ENCODE measurements around the gene ATP11A. TPM values are rescaled to one million over a fixed set of nuclear protein-coding genes. Genes with fewer than 3 reads are reported as not detected.

The ATP11A gene
- total and polyA plus RNA-seq, 10 of the 15 experiments (the other 5 are each of a cell fraction or from before 2014, with no cell fraction given): 1.4 to 69.6 (median 14.4) TPM

- in situ Hi-C loops (cut with MboI) (no loop called here), intact Hi-C loops (cut with micrococcal nuclease; ENCODE audit: unreplicated experiment) (no loop called here)
- no peak for TF ChIP-seq PKNOX1 (IDR thresholded peaks at IDR 0.05)
- no peak for TF ChIP-seq TAF1 (IDR thresholded peaks at IDR 0.05; ENCODE audit: borderline replicate concordance, low read depth, low read length)
- no peak for TF ChIP-seq ASH2L (IDR thresholded peaks at IDR 0.05; ENCODE audit: borderline replicate concordance, low read depth)
- no peak for TF ChIP-seq EGR1 (IDR thresholded peaks at IDR 0.05; ENCODE audit: borderline replicate concordance in 1 of 2, low read depth in 2 of 2, low read length in 2 of 2)
- no peak for TF ChIP-seq HCFC1 (IDR thresholded peaks at IDR 0.05; ENCODE audit: low read length)
- no peak for TF ChIP-seq CBX3 (IDR thresholded peaks at IDR 0.05; ENCODE audit: borderline replicate concordance, low read depth)
- TF ChIP-seq GATAD2B (conservative IDR thresholded peaks at IDR 0.05; ENCODE audit: low read depth): no peak
- no peak for TF ChIP-seq ZBED1 (IDR thresholded peaks at IDR 0.05; ENCODE audit: borderline replicate concordance)
- no peak for TF ChIP-seq ZNF592 (IDR thresholded peaks at IDR 0.05)
- TF ChIP-seq ATF7 (IDR thresholded peaks at IDR 0.05; ENCODE audit: low read depth): no peak
- no peak for TF ChIP-seq JUNB (IDR thresholded peaks at IDR 0.05)
- H4K20me1 ChIP-seq (ENCODE audit: control insufficient read depth, insufficient read depth): no peaks in the 10 kb centered on the region
- over 99% methylated on average over 28 of the region's 34 CpGs for WGBS (ENCODE audit: insufficient coverage, insufficient replicate concordance, low lambda C conversion rate, missing lambda C conversion rate)
- no TSS peak for BruUV-seq (replicated peaks)
- peaks cover 2 to 3% of the 10 kb centered on the region in 2 experiments; a peak in 3 of 4 replicates for H3K36me3 ChIP-seq (ENCODE audit: control insufficient read depth in 2 of 2, insufficient read depth in 2 of 2, low read length in 1 of 2)
- H3K27me3 ChIP-seq (replicated peaks in 1 of 2; ENCODE audit: control insufficient read depth in 2 of 2, insufficient read depth in 2 of 2, low read length in 1 of 2): no peaks in the 10 kb centered on the region
- FAIRE-seq: no peak
- no peak overlapping the region for H3K27ac ChIP-seq (ENCODE audit: control insufficient read depth, insufficient read depth)
- H3K79me2 ChIP-seq (ENCODE audit: control insufficient read depth, insufficient read depth, low read length): no peaks in the 10 kb centered on the region
- ChIA-PET POLR2A (no interaction called here), RAD21 (ENCODE audit: unreplicated experiment) (no interaction called here), CTCF (no interaction called here), SMC1A (ENCODE audit: uncharacterized antibody, unreplicated experiment) (no interaction called here)
- no peak for DNase-seq (ENCODE audit: low read depth, low spot score)
- no peaks in the 10 kb centered on the region for H3K4me1 ChIP-seq (ENCODE audit: control insufficient read depth, insufficient read depth, low read length)
- H3K9ac ChIP-seq (ENCODE audit: control insufficient read depth, insufficient read depth, low read length): no peak overlapping the region
- no peak overlapping the region for H2AFZ ChIP-seq (ENCODE audit: control insufficient read depth, low read depth, low read length)
- no peaks in the 10 kb centered on the region for H3K9me3 ChIP-seq (replicated peaks; ENCODE audit: control insufficient read depth, insufficient read depth, low read length)
- no peak for ATAC-seq
- H3K4me2 ChIP-seq (ENCODE audit: control insufficient read depth, insufficient read depth): no peak overlapping the region
- no peak overlapping the region for H3K4me3 ChIP-seq
These were observed 192.8 kb downstream of the ATP11A start for GRCh38 chr13:112882555-112883024.

Data from GM12878 (cell line).